ENCODE results near the gene CHST9. TPM values are rescaled to one million over a fixed set of nuclear protein-coding genes. Genes with fewer than 3 reads are reported as not detected.

CHST9 gene
- total RNA-seq, 1 donor from 2014 or later: 0.21 TPM

DNA sequence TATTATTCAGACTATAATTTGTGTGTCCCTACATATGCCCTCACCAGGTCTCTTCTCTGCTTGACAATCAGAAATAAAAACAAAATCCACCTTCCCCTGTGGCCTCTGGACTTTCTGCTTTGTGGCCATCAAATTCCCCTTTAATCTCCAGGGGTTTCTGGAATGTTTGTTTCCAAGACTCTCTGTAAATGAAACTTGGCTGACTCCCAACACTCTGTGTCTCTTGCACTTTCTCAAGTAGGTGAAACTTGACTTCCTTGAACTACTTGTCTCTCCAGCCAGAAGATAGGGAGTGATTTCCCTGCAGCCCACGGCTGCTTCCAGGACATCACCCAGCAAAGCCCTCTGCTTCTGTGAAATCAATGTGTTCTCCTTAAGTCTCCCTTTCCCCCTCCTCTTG is 265.5 kb downstream of the CHST9 start:
- H3K36me3 ChIP-seq: no peaks in the 10 kb centered on the region
- no peak overlapping the region for H3K4me3 ChIP-seq
- no peak overlapping the region for H3K27ac ChIP-seq
- no peak for DNase-seq (ENCODE audit: low spot score in 2 of 2)
- no peaks in the 10 kb centered on the region for H3K27me3 ChIP-seq
- peaks cover 0 to 8% of the 10 kb centered on the region in 2 donors for H3K9me3 ChIP-seq
- H3K4me1 ChIP-seq: no peaks in the 10 kb centered on the region
- intact Hi-C loops (cut with DNase I): no loop called here
- TF ChIP-seq, protein P1, sequence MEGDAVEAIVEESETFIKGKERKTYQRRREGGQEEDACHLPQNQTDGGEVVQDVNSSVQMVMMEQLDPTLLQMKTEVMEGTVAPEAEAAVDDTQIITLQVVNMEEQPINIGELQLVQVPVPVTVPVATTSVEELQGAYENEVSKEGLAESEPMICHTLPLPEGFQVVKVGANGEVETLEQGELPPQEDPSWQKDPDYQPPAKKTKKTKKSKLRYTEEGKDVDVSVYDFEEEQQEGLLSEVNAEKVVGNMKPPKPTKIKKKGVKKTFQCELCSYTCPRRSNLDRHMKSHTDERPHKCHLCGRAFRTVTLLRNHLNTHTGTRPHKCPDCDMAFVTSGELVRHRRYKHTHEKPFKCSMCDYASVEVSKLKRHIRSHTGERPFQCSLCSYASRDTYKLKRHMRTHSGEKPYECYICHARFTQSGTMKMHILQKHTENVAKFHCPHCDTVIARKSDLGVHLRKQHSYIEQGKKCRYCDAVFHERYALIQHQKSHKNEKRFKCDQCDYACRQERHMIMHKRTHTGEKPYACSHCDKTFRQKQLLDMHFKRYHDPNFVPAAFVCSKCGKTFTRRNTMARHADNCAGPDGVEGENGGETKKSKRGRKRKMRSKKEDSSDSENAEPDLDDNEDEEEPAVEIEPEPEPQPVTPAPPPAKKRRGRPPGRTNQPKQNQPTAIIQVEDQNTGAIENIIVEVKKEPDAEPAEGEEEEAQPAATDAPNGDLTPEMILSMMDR (IDR thresholded peaks at IDR 0.05): no peak

DNA sequence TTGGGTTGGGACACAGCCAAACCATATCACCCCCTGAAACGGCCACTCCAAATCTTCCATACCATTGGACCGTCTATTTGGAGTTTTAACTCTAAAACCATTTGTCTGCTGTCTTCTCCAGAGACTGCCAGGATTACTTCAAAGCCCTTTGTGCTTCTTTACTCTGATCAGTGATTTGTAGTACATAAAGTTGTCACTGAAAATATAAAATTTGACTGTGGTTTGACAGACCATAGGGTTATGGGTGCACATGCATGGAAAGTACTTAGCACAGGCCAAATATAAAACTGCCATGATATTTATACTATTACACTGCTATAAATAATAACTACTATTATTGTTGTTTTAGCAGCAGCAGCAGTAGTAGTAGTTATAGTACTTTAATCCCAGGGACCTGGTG is 265.9 kb downstream of the CHST9 start:
- intact Hi-C loops (cut with DNase I): no loop called here
- no peak for DNase-seq (ENCODE audit: low spot score in 2 of 2)
- Histone ChIP-seq H3K27me3 (no peaks in the 10 kb centered on the region), H3K4me1 (no peaks in the 10 kb centered on the region), H3K9me3 (peaks cover 0 to 8% of the 10 kb centered on the region in 2 donors), H3K27ac (no peak overlapping the region), H3K36me3 (no peaks in the 10 kb centered on the region), H3K4me3 (no peak overlapping the region)
- TF ChIP-seq, protein P1 (IDR thresholded peaks at IDR 0.05): no peak

DNA sequence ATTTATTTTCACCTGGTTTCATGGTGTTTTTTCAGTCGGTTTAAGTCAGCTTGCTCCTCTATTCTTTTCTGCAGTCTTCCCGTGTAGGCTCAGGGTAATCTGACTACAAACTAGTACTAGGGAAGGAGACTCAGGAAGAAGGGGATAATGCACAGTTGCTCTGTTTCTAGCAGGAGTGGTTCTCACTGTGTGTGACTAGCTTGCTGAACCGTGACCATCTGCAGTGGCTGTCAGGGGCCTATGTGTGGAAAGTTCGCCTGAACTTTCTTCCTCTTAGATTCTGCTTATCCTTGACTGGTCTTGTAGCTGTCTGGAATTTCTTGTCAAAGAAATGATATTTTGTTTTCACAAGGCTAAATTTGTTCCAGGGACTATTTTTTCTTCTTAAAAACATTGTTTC is 273.3 kb downstream of the CHST9 start:
- intact Hi-C loops (cut with DNase I): no loop called here
- H3K27ac ChIP-seq: no peak overlapping the region
- H3K36me3 ChIP-seq: no peaks in the 10 kb centered on the region
- H3K27me3 ChIP-seq: no peaks in the 10 kb centered on the region
- no peak overlapping the region for H3K4me3 ChIP-seq
- DNase-seq (ENCODE audit: low spot score in 2 of 2): no peak
- no peaks in the 10 kb centered on the region for H3K9me3 ChIP-seq
- TF ChIP-seq, protein P1 (IDR thresholded peaks at IDR 0.05): no peak
- no peaks in the 10 kb centered on the region for H3K4me1 ChIP-seq

DNA sequence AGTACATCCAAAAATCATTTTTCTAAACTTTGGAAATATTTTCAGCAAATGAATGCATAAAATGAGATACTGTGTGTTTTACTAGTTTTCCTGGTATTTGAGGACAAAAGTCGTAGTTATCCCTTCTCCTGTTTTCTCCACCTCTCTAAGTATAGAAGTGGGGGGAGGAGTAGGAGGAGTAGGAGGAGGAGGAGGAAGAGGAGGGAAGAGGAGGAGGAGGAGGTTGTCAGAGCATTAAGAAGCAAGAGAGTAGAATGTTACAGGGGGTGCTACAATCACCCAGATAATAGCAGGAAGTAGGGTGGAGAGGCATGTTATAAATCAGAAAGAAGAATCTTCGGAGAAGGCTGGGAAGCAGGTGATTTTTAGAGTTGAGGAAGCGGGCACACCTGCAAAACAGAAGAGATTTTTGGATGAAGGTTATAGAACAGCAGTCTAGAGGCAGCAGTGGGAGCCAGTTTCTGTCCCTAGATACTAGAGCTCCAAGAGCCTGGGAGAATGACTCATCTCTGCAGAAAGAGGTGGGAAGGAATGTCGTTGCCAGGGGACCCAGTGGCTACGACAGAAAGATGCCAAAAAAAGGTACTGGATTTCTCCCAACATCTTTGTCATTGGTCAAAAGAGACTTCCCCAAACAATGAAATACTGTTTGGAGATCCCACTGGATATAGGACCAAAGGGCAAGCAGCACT is 275.4 kb downstream of the CHST9 start:
- Histone ChIP-seq H3K4me3 (no peak overlapping the region), H3K4me1 (no peaks in the 10 kb centered on the region), H3K36me3 (no peaks in the 10 kb centered on the region), H3K27me3 (no peaks in the 10 kb centered on the region), H3K9me3 (no peaks in the 10 kb centered on the region), H3K27ac (no peak overlapping the region)
- TF ChIP-seq, protein P1 (IDR thresholded peaks at IDR 0.05): no peak
- DNase-seq (ENCODE audit: low spot score in 2 of 2): no peak
- intact Hi-C loops (cut with DNase I): no loop called here

DNA sequence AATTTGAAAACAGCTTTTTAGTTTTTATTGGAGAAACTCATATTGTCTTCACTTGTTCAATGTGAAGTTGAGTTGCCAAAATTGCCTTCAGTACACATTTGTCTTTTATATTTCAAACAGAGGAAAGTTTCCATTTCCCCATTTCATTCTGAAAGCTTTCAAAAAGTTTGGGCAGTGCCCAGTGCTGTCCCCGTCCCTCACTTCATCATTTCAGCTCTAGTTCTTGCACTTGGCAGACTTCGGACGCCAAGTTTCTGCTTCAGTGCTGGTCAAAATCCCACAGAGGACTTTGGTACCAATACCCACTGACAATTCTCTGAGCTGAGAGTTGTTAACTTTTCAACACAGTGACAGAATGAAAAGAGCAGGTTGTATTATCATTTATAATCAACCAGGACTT is 276.2 kb downstream of the CHST9 start:
- no peak overlapping the region for H3K4me3 ChIP-seq
- no peak for DNase-seq (ENCODE audit: low spot score in 2 of 2)
- intact Hi-C loops (cut with DNase I): no loop called here
- H3K36me3 ChIP-seq: no peaks in the 10 kb centered on the region
- no peaks in the 10 kb centered on the region for H3K4me1 ChIP-seq
- TF ChIP-seq, protein P1 (IDR thresholded peaks at IDR 0.05): no peak
- H3K27me3 ChIP-seq: no peaks in the 10 kb centered on the region
- no peaks in the 10 kb centered on the region for H3K9me3 ChIP-seq
- no peak overlapping the region for H3K27ac ChIP-seq

DNA sequence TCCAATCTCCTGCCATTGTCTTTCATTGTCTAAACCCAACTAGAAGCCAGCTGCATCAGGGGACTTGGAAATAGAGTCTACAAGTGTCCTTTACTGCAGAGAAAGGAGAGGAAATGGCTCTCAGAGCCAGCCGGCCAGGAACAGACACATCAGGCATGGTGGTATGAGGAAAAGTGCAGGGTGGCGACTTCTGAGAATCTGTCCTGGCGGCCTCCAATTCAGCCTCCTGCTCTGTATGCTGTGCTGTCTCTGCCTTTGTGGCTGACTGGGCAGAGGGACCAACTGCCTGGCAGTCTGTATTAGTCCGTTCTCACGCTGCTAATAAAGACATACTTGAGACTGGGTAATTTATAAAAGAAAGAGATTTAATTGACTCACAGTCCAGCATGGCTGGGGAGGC is 282.8 kb downstream of the CHST9 start:
- TF ChIP-seq, protein P1 (IDR thresholded peaks at IDR 0.05): no peak
- H3K27me3 ChIP-seq: no peaks in the 10 kb centered on the region
- intact Hi-C loops (cut with DNase I): no loop called here
- H3K4me1 ChIP-seq: no peaks in the 10 kb centered on the region
- no peak for DNase-seq (ENCODE audit: low spot score in 2 of 2)
- H3K4me3 ChIP-seq: no peak overlapping the region
- no peaks in the 10 kb centered on the region for H3K36me3 ChIP-seq
- no peak overlapping the region for H3K27ac ChIP-seq
- H3K9me3 ChIP-seq: no peaks in the 10 kb centered on the region
